HG03432 (cell line): Measurements from ENCODE around the gene ETV5.

ENCODE experiments used
- ATAC-seq: cut with Tn5 transposase; IDR thresholded peaks from one replicate; pipeline ENCODE4 v1.9.1; 2021; ENCODE audit warnings: mild to moderate bottlenecking, moderate library complexity; ENCODE audit not compliant: unreplicated experiment

The ETV5 gene

GRCh38 chr3:186097317-186097662 is 11.6 kb downstream of the ETV5 start:
- ATAC-seq: no peak

GRCh38 chr3:186096290-186096689 is 12.6 kb downstream of the ETV5 start:
- ATAC-seq: no peak

DNA sequence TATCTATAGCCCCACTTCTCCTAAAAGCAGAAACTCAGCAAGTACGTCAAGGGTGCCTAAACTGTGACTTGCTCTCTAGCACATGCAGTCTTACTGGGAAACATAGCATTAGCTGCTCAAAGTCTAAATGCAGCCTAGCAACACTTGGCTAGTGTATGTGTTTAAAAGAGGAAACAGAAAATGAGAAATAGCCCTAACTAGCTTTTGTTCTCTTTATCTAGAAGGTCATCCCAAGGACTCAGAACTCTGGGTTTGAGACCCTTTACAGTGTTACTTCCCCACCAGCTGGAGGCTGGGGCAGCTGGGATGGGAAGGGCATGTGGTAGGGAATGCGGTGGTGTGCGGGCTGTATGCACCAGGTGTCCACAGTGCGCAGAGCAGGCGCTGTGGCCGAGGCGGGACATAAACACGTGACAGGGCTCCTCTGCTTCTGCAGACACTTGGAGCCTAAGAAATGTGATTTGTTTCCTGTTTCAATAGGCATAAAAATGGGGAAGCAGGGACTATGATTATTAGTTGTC is 13.3 kb downstream of the ETV5 start:
- ATAC-seq: no peak

GRCh38 chr3:186094696-186095425 is 14.0 kb downstream of the ETV5 start:
- ATAC-seq: no peak

- no peak for ATAC-seq
These were observed 14.6 kb downstream of the ETV5 start for GRCh38 chr3:186094271-186094670.

- no peak for ATAC-seq
These were observed 15.5 kb downstream of the ETV5 start for GRCh38 chr3:186093271-186093900.

GRCh38 chr3:186092360-186093070 is 16.4 kb downstream of the ETV5 start:
- ATAC-seq: no peak

DNA sequence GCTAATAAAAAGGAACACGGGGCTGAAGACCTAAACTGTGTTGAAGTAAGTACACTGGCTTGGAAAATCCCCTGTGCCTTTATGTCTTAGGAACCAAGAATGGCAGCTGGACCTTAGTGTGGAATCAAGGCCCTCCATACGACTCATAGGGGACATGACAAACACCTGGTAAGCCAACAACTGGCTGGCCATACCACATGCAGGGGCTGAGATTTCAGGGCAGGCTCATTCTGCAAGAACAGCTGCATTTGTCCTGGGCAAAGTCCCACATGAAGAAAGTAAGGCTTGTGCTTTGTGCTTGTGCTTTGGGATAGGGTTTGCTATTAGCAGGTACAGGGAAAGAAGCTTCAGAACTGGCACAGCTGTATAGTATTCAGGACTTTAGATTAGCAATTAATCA is 18.0 kb downstream of the ETV5 start:
- no peak for ATAC-seq

- no peak for ATAC-seq
These were observed 20.6 kb downstream of the ETV5 start for GRCh38 chr3:186088335-186088734.

DNA sequence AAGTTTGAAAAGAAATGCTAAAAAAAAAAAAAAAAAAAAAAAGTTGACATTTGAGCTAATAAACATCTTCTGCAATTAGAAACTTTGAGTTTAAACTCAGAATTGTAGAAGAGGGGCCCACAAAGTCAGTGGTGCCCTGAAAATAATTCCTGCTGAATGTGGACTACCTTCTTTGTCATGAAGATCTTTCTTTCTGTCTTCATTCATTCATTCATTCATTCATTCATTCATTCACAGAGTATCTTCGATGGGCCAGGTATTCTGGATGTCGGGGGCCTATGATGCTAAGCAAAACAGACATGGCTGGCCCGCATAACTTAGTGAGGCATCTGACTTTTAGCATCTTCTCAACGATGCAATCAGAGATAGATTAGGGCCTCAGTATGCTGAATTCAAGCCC is 24.6 kb downstream of the ETV5 start:
- ATAC-seq: no peak

GRCh38 chr3:186083746-186084145 is 25.1 kb downstream of the ETV5 start:
- no peak for ATAC-seq

- ATAC-seq: no peak
These were observed 26.7 kb downstream of the ETV5 start for GRCh38 chr3:186082150-186082549.

- ATAC-seq: no peak
These were observed 27.2 kb downstream of the ETV5 start for GRCh38 chr3:186081678-186082077.

DNA sequence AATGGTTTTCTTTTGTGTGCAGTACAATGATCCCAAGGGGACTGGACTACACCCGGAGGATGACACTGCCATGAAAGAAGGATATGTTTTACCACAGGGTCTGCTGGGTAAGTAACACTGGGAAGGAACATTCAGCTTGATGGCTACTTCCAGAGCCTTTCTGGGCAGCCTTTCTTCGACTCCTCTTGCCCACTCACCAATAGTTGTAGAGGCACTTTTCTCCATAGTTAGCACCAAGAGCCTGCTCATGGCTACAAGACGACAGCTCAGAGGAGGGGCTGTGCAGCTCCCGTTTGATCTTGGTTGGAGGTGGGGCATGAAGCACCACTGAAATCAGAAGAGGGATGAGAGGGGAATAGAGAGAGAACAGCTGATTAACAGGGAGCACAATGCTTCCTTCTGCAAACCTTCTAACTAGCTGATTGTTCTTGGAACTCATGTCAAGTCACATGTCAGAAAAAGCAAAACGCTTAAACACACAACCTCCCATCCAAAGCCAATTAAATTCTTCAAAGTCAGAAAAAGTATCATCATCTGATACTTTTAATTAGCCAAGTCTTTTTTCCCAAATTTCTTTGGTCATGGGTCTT is 27.9 kb downstream of the ETV5 start:
- ATAC-seq: no peak

- no peak for ATAC-seq
These were observed 29.0 kb downstream of the ETV5 start for GRCh38 chr3:186079925-186080324.

DNA sequence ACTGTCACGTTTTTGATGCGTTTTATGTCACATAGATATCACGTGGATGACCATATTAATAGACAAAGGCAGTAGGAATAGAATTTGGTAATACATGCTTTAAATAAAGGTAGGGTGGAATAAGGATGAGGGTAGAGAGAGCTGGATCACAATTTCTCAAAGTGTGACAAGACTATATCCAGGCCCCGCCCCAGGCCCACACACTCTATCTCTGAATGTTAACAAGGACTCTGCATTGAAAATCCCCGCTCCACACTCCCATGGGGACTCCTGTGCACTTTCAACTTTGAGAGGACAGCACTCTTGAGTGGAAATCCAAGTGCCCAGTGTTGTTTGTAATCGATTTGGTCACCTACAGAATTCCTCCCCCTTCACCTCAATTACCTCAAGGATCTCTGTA is 31.4 kb downstream of the ETV5 start:
- no peak for ATAC-seq

- no peak for ATAC-seq
These were observed 32.8 kb downstream of the ETV5 start for GRCh38 chr3:186075931-186076567.

DNA sequence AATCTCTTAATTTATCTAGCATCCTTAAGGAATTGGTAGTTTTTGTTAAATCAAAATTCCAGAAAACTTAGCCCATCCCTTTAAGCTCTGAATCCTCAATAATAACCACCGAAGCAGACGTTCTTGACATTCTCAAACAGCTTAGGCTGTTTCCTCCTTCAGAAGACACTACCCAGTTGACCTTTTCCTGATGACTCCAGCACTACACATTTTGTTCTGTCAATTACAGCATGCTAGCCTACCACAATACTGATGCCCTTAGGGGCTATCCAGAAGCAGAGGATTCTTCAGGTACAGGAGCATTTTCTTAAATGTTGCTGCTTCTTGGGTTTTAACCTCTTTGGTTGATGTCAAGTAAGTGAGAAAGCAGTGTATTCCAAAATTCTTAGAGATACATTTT is 33.4 kb downstream of the ETV5 start:
- no peak for ATAC-seq

GRCh38 chr3:186073641-186074040 is 35.2 kb downstream of the ETV5 start:
- ATAC-seq: no peak

GRCh38 chr3:186070996-186071395 is 37.9 kb downstream of the ETV5 start:
- ATAC-seq: no peak

GRCh38 chr3:186070550-186070949 is 38.3 kb downstream of the ETV5 start:
- no peak for ATAC-seq
